ENCODE data around the gene SHB.

- TF ChIP-seq CTCF (CRISPR knock-in tag; IDR thresholded peaks at IDR 0.05) (no peak), ELK4 (CRISPR knock-in tag; IDR thresholded peaks at IDR 0.05; ENCODE audit: borderline replicate concordance) (no peak)
Measured at GRCh38 chr9:37997636-37998374, 71.2 kb downstream of the SHB start.

All from HepG2 (cell line).